ENCODE measurements around the gene CCDC74A.
"Not testable (repeated sequence)": the region's sequence is repeated elsewhere in the genome, so short reads cannot be mapped to it uniquely, and the experiment has no call there.

CCDC74A gene

GRCh38 chr2:131544813-131545165 lies 17.1 kb downstream of the CCDC74A start:
- not testable (repeated sequence) for DNase-seq (ENCODE audit: extremely low read depth in 1 of 2, low read depth in 1 of 2)

- DNase-seq (ENCODE audit: extremely low read depth in 1 of 2, low read depth in 1 of 2) = no peak
Observed at GRCh38 chr2:131552871-131553270, 25.2 kb downstream of the CCDC74A start.

GRCh38 chr2:131556998-131557397 lies 29.3 kb downstream of the CCDC74A start:
- no peak for DNase-seq (ENCODE audit: extremely low read depth in 1 of 2, low read depth in 1 of 2)

DNA sequence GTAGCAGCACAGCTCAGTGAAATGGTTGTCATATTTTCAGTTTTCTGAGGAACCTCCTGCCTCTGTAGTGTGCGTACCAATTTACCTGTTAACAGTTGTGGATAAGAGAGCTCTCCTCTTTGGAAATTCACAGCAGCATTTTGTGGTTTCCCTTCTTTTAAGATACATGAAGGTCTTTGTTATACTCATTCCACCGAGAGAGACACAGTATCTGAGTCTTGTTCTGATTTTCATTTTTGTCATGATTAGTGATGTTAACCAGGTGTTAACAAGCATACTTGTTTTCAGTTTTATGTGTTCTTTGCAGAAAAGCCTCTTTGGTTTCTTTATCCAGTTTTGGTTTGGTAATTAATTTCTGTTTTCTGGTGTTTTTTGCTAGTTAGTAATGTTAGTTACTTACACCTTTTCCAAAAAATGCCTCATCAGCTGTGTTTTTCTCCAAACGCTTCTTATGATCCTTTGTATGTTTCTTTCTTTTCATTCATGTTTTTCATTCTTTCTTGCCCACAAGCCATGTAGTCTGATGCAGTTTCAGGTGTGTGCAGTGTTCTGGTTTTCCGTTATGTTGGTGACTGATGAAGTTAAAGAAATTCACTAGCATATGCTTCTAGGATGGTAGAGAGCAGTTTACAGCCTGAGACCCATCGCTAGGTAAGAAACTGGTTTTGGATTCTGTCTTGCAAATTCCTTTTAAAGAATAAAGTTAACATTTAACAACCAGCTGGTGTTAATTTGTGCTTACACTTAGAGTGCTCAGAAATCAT lies 30.1 kb downstream of the CCDC74A start:
- no peak for DNase-seq (ENCODE audit: extremely low read depth in 1 of 2, low read depth in 1 of 2)

DNA sequence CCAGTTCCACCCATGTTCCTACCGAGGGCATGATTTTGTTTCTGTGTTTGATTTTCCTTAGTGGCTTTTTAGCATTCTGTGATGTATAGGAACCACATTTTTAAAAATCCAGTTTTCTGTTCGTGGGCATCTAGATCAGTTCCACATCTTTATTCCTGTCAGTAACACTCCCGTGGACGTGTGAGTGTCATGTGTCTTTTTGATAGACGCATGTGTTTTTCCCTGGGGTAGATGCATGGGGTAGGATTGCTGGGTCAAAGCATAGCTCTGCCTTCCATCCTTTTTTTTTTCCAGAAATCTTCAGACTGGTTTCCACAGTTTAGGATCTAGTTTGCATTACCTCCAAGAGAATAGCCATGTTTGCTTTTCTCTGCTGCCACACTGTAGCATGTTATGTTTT lies 38.7 kb downstream of the CCDC74A start:
- DNase-seq (ENCODE audit: extremely low read depth in 1 of 2, low read depth in 1 of 2) = no peak

- DNase-seq (ENCODE audit: extremely low read depth in 1 of 2, low read depth in 1 of 2) = no peak
Observed at GRCh38 chr2:131567891-131568290, 40.2 kb downstream of the CCDC74A start.

DNA sequence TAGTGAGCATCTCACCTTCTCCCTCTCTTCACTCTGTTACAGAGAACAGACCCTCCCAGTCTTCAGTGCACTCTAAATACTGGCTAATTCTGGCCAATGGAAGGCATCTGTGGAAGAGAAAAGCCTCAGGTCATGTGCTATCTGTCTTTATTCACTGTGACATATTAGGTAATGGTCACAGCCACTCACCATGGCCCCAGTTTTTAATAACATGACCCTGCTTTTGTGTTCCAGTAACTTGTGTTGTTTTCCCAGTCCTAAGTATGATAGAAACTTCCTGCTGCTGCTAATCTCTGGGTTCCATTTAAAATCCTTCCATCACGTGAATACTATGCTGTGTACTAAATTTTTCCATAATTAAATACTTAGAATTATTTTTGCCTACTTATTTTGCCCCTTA lies 40.7 kb downstream of the CCDC74A start:
- not testable (repeated sequence) for DNase-seq (ENCODE audit: extremely low read depth in 1 of 2, low read depth in 1 of 2)

GRCh38 chr2:131572175-131572574 lies 44.5 kb downstream of the CCDC74A start:
- no peak for DNase-seq (ENCODE audit: extremely low read depth in 1 of 2, low read depth in 1 of 2)

DNA sequence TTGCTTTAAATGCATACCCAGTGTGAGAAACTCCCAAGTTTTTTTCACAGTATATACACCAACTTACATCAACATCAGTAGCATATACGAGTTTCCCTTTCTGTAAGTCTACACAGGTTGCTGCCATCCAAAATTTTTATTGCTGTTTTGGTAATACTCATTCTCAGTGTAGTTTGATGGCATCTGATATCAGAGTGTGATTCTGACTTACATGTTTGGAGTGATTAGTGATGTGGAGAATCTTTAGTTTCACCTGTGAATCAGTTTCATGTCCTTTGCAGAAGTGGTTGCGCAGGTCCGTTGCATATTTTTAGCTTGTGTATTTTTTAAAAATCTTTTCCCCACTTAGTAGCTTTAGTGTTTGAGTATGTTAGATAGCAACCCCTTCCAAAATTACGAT lies 50.1 kb downstream of the CCDC74A start:
- DNase-seq (ENCODE audit: extremely low read depth in 1 of 2, low read depth in 1 of 2) = no peak

GRCh38 chr2:131580187-131580586 lies 52.5 kb downstream of the CCDC74A start:
- DNase-seq (ENCODE audit: extremely low read depth in 1 of 2, low read depth in 1 of 2) = no peak

All from stimulated activated CD8-positive, alpha-beta memory T cell treated with anti-CD3 and anti-CD28 coated beads, Interleukin-7, amount 100 ng/mL, for 48 hours (primary cell).